ENCODE data around the gene FABP6. TPM values are rescaled to one million over a fixed set of nuclear protein-coding genes. Genes with fewer than 3 reads are reported as not detected.

Gene FABP6
- total and polyA plus RNA-seq, 2 donors from 2014 or later = not detected

- FAIRE-seq (no peak), DNase-seq (no peak)
- Histone ChIP-seq H3K36me3 (ENCODE audit: control insufficient read depth in 2 of 3, insufficient read depth in 3 of 3, low read length in 3 of 3) (no peaks in the 10 kb centered on the region), H3K27ac (ENCODE audit: low read depth in 2 of 2, low read length in 2 of 2) (no peak overlapping the region), H3K9ac (ENCODE audit: low read length in 3 of 3) (no peak overlapping the region), H3K9me3 (ENCODE audit: control insufficient read depth in 2 of 3, insufficient read depth in 1 of 3, low read length in 3 of 3) (no peaks in the 10 kb centered on the region), H3K4me3 (ENCODE audit: low read length in 3 of 3) (no peak overlapping the region), H3K27me3 (ENCODE audit: control insufficient read depth, insufficient read depth, low read length) (no peaks in the 10 kb centered on the region), H3K4me1 (ENCODE audit: control insufficient read depth in 2 of 3, insufficient read depth in 2 of 3, low read depth in 1 of 3, low read length in 3 of 3) (peaks cover 11 to 21% (median 14%) of the 10 kb centered on the region in 3 donors)
- no peak for TF ChIP-seq CTCF (IDR thresholded peaks at IDR 0.05; ENCODE audit: borderline replicate concordance, extremely low read depth, insufficient read depth)
- intact Hi-C loops (cut with DNase I) = no loop called here
Observed at GRCh38 chr5:160260006-160260775, 30.9 kb downstream of the FABP6 start.

DNA sequence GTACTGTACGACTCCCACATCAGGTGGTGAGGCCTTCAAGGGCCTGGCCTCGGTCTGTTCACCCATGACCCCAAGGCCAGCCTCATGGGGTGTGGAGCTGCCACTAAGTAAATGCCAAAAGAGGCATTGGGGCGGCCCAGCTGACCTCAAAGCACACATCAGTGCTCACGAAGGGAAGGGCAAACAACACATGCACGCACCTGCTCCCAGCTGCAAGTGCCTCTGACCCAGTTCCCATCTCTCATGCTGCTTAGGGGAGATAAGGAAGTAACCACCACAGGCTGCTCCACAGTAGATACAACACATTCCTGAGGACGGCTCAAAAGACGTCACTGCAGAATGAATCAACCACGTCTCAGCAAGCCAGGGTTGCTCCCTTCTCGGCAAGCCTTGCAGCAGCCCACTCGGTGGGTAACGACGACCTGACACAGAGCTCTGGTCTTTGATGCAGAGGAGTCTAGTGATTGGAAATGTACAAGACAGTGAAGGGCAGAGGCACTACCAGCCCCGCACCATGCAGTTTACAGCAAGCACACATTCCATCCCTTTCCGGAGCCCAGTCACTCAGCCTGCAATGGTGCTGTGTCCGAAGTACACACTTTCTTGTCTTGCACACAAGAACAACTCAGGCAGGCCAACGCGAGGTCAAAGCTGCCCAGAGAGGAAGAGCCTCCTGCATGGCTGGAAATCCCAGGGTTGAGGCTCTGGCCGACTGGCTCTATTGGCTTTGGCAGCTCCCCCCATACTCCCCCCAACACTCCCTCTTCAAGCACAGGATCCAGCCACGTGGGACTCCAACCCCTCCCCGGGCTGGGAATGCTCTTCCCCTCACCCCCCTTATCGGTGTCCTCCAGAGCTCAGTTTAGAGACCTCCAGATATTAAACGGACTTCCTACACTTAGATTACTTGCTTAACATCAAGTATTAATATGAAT, 31.8 kb downstream of the FABP6 start:
- no peak overlapping the region for H3K27ac ChIP-seq (ENCODE audit: low read depth in 2 of 2, low read length in 2 of 2)
- no peaks in the 10 kb centered on the region for H3K36me3 ChIP-seq (ENCODE audit: control insufficient read depth in 2 of 3, insufficient read depth in 3 of 3, low read length in 3 of 3)

More for the DNA sequence above, 31.8 kb downstream of the FABP6 start:
- peaks cover 11 to 21% (median 14%) of the 10 kb centered on the region in 3 donors for H3K4me1 ChIP-seq (ENCODE audit: control insufficient read depth in 2 of 3, insufficient read depth in 2 of 3, low read depth in 1 of 3, low read length in 3 of 3)
- intact Hi-C loops (cut with DNase I) = no loop called here
- TF ChIP-seq CTCF (IDR thresholded peaks at IDR 0.05; ENCODE audit: borderline replicate concordance, extremely low read depth, insufficient read depth) = no peak
- no peak overlapping the region for H3K4me3 ChIP-seq (ENCODE audit: low read length in 3 of 3)
- DNase-seq (peak; percentile 52 to 75 (median 65)), FAIRE-seq (no peak)
- H3K9ac ChIP-seq (ENCODE audit: low read length in 3 of 3) = no peak overlapping the region
- no peaks in the 10 kb centered on the region for H3K27me3 ChIP-seq (ENCODE audit: control insufficient read depth, insufficient read depth, low read length)
- no peaks in the 10 kb centered on the region for H3K9me3 ChIP-seq (ENCODE audit: control insufficient read depth in 2 of 3, insufficient read depth in 1 of 3, low read length in 3 of 3)
